Germinal center (tissue), 1 donor: ENCODE results near the gene YBEY.

Experiments
- DNase-seq: peaks from one replicate; pipeline ENCODE4 v3.0.0; 2012; ENCODE audit warnings: mixed read lengths, low spot score

The YBEY gene

DNA sequence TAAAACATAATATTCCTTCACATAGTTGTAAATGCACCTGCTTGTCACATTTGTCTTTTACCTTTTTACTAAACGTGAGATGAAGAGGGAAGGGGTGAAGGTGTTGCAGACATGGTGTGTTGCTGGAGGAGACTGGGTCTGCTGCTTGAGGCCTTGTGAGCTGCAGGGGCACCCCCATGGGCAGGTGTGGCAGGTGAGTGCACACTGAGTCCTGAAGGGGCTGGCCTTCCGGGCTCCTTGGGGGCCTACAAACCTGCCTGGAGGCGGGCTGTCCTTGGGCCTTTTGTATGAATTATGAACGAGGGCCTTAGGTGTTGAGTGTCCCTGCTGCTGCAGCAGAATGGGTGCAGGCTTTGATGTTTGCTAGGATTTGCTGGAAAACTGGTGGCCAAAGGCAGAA is 41.6 kb downstream of the YBEY start:
- DNase-seq = no peak

- DNase-seq = no peak
Observed at GRCh38 chr21:46328151-46328550, 42.0 kb downstream of the YBEY start.

- DNase-seq = no peak
Observed at GRCh38 chr21:46329796-46330195, 43.7 kb downstream of the YBEY start.

DNA sequence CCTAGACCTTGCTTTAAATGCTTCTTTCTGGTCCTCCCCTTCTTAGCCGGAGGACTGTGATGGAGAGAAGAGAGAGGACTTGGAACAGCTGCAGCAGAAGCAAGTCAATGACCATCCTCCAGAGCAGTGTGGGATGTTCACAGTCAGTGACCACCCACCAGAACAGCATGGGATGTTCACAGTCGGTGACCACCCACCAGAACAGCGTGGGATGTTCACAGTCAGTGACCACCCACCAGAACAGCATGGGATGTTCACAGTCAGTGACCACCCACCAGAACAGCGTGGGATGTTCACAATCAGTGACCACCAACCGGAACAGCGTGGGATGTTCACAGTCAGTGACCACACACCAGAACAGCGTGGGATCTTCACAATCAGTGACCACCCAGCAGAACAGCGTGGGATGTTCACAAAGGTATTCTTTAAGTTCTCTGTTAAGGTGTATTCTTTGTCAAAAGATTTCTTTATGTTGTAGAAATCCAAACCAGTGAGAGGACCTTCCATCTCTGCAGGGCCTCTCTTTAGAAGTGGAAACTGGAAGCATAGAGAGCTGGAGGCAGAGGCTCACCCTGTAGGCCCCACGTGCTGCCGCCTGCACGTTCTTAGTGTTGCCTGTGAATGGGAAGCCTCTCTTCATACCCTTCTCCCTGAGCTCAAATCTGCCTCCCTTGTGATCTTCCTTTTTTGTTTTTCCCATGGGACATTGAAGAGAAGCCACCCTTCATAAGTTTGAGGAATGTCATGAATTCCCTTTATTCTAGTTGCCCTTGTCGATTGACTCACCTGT is 48.4 kb downstream of the YBEY start:
- DNase-seq = no peak

DNA sequence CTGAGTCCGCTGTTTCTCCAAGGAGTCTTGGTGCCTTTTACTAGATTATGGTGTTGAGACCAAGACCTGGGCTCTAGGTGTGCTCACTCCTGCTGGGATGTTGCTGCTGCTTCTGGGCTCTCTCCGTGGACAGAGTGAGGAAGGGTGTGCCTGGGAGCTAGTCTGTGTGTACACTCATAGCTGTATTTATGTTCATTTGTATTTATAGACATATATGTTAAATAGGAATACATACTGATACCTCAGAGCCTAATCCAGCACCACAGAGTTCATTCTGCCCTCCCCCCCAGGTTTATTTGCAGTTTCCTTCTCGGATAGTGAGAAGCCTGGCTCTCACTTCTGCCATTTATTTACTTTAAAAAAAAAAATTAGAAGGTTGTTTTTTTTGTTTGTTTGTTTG is 50.5 kb downstream of the YBEY start:
- no peak for DNase-seq

GRCh38 chr21:46340998-46341397 is 54.9 kb downstream of the YBEY start:
- no peak for DNase-seq

DNA sequence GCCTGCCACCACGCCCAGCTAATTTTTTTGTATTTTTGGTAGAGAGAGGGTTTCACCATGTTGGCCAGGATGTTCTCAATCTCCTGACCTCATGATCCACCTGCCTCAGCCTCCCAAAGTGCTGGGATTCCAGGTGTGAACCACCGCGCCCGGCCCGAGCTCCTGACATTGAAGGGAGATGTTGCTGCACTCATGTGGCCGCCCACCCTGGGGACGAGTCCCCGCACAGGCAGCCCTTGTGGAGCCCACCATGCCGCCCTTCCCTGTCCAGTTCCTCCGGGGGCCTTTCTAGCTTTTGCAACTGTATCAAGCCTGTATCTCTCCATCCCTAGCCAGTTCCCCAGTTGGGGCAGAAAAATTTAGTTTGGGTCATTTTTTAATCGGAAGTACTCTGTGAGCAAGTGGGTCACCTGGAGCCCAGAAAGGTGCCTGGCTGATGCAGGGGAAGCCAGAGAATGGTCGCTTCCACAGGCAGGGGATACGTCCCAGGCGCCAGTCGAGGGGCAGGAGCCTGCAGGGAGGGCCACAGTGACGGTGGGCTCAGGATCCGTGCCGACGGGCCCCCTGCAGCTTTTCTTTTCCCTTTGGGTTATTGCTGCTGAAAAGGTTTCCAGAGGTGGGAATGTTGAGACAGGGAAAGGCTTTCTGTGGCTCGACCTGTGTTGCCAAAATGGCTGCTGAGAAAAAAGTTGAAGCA is 58.2 kb downstream of the YBEY start:
- no peak for DNase-seq

- no peak for DNase-seq
Observed at GRCh38 chr21:46345861-46346260, 59.7 kb downstream of the YBEY start.

- DNase-seq = no peak
Observed at GRCh38 chr21:46346296-46347202, 60.4 kb downstream of the YBEY start.

- DNase-seq = no peak
Observed at GRCh38 chr21:46347203-46347550, 61.0 kb downstream of the YBEY start.
